GM19025 (cell line): Measurements from ENCODE around the gene NKPD1.

ENCODE experiments used
- ATAC-seq: cut with Tn5 transposase; IDR thresholded peaks from one replicate; pipeline ENCODE4 v1.9.1; 2021; ENCODE audit warnings: mild to moderate bottlenecking, low read depth, moderate library complexity; ENCODE audit not compliant: unreplicated experiment

NKPD1 gene, protein sequence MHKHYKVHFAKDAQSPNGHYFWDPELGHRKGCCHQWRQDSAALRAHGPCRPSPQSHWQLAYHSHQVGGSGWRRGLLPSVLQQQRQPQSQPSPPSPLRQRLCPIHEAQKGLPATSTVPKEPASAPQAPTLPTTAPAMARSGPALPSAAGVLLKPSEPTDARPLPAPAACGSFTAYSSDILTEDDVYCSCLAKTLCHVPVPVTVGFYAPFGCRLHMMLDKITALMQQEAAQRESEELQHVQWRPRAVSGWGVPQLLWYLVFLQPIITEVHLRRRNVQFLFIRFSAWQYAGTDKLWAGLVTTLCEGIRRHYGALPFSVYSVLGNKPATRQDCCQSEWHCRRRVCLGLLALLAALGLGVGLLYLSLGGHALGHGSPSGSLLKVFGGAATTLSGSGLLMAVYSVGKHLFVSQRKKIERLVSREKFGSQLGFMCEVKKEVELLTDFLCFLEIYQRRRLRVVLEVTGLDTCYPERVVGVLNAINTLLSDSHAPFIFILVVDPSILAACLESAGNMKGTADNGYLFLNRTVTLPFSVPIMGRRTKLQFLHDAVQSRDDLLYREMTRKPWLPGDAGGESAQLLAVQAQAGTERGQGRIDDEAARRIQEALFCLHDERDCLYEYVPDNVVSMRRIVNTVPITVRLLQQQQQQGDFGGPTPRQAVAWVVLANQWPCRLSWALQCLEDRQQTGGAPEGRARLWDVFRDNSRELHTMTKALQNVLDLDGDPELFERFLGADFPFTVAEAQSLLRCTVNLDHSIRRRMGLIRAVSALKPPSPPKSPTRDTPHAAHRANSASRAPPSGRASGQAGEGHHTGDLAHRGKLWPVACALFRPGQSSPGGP

DNA sequence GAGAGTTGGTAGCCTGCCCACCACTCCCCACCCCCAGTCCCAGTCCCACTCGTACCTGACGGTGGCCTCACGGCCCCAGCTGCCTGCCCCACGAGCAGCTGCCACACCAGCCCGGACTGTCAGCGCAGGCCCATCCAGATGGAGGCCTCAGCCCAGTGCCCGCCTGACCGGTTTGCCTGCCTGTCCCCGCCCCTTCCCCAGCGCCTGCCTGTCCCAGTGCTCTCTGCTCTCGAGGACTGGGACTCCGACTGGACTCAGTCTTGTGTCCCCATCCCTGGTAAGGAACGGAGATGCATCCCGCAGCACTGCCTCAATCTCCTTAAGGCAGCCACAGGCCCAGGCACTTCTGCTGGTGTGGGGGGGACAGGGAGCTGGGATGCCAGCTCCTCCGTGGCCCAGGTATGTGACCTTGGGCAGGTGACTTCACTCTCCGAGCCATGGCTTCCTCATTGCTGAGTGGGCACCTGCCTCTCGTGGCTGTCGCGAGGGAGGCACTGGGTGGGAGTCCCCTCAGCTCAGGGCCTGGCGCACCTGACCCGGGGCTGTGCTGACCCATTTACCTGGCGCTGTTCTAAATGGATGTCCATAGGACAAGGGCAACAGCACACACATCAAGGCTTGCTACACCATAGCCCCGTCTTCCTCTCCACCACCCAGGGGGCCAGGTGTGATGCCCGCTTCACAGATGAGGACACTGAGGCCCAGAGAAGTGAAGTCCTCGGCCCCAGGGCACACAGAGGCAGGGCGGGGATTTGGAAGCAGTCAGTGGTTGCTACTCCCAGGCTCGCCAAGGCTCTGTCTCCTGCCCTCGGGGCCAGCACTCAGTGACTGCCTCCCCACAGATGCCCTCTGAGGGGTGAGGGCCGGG is at the start of gene NKPD1:
Gene NKPD1, minus strand, starts transcription at position 113 of the 868 bp plus-strand sequence. CDS start 832 bp downstream, outside the sequence.
- ATAC-seq = no peak

DNA sequence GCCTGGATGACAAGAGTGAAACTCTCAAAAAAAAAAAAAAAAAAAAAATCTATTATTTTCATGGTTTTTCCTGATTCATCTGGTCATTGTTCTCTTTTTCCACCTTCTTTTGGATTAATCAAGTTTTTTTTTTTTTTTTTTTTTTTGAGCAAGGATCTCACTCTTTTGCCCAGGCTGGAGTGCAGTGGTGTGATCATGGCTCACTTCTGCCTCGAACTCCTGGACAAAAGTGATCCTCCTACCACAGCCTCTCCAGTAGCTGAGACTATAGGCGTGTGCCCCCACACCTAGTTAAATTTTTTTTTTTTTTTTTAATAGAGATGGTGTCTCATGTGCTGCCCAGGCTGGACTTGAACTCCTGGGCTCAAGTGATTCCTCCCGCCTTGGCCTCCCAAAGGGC is 45.5 kb upstream of the NKPD1 start:
- ATAC-seq = no peak

DNA sequence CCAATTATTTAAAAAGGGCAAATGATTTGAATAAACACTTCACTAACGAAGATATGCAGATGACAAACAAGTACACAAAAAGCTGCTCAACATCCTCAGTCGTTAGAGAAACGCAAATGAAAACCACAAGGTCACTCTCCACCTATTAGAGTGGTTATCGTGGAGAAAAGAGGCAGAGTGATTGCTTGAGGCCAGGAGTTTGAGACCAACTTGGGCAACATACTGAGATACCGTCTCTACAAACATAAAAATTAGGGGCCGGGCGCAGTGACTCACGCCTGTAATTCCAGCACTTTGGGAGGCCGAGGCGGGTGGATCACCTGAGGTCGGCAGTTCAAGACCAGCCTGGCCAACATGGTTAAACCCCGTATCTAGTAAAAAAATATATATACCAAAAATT is 45.0 kb upstream of the NKPD1 start:
- ATAC-seq = no peak

DNA sequence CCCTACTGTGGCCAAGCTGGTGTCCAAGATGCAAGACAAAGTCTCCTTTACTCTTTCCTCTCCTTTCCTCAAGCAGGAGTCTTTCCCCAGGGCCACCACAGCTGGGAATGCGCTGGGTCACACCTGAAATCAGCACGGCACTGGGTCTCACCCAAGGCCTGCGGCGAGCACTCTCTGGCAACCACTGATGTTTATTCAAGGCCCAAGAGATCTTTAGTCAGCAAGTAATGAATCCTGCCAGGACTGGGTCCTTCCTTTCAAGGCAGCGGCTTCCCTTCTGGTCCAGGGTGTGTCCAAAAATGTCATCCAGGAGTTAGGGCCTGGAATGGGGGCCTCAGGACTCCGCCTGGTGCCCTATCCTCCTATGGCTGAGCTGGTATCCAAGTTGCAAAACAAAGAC is 41.9 kb upstream of the NKPD1 start:
- ATAC-seq = no peak

DNA sequence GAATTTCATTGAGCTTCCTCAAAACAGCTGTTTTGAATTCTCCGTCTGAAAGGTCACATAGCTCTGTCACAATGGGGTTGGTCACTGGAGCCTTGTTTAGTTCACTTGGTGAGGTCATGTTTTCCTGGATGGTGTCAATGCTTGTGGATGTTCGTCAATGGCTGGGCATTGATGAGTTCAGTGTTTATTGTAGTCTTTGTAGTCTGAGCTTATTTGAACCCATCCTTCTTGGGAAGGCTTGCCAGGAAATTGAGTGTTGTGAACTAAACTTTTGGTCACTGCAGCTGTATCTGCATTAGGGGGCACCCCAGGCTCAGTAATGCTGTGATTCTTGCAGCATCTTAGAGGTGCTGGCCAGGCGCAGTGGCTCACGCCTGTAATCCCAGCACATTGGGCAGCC is 39.8 kb upstream of the NKPD1 start:
- ATAC-seq = no peak

DNA sequence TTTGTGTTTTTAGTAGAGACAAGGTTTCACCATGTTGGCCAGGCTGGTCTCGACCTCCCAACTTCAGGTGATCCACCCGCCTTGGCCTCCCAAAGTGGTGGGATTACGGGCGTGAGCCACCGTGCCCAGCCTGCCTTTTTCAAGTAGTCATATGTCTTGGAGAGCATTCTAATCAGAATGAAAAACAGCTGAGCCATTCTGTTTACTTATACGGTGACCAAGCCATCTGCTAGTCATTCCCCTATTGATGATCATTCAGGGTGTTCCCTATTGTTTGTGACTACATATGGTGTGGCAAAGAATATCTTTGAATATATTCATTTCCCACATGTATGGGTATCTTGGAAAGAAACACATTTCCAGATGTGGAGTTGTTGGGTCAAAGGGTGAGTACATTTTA is 35.0 kb upstream of the NKPD1 start:
- ATAC-seq = no peak

DNA sequence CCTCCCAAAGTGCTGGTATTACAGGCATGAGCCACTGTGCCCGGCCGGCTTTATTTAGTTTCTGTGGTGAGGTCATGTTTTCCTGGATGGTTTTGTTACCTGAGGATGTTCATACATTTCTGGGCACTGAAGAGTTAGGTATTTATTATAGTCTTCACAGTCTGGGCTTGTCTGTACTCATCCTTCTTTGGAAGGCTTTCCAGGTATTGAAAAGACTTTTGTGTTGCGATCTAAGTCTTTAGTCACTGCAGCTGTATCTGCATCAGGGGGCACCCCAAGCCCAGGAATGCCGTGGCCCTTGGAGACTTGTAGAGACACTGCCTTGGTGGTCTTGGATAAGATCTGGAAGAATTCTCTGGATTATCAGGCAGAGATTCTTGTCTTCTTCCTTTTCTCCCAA is 30.6 kb upstream of the NKPD1 start:
- no peak for ATAC-seq

DNA sequence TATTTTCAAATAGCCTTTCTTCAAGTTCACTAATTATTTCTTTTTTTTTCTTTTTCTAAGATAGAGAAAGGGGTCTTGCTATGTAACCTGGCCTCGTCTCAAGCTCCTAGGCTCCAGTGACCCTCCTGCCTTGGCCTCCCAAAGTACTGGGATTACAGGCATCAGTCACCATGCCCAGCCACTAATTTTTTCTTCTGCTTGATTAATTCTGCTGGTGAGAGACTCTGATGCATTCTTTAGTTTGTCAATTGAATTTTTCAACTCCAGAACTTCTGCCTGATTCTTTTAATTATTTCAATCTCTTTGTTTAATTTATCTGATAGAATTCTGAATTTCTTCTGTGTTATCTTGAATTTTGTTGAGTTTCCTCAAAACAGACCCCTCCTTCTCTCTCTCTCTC is 29.2 kb upstream of the NKPD1 start:
- ATAC-seq = no peak

DNA sequence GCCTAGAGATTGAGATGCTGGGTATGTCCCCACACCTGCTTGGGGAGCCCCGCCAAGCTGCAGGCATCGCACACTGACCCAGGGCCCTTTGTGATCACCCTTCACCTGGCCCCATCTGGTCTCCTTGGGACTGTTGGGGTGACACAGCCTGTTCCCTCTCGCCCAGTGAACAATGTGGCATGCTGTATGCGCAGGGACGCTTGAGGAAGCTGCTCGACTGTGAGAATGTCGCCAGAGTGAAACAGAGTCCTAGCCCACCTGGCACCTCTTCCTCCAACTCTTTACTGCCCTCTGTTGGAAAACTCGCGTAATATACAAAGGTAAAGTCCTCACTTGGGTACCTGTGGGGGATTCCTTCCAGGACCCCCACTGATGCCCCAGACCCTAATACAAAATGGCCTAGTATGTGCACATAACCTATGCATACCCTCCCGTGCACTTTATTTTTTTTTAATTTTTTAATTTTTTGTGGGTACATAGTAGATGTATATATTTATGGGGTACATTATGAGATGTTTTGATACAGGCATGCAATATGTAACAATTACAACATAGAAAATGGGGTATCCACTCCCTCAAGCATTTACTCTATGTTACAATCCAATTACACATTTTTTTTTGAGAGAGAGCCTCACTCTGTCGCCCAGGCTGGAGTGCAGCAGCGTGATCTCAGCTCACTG is 26.8 kb upstream of the NKPD1 start:
- ATAC-seq = no peak

DNA sequence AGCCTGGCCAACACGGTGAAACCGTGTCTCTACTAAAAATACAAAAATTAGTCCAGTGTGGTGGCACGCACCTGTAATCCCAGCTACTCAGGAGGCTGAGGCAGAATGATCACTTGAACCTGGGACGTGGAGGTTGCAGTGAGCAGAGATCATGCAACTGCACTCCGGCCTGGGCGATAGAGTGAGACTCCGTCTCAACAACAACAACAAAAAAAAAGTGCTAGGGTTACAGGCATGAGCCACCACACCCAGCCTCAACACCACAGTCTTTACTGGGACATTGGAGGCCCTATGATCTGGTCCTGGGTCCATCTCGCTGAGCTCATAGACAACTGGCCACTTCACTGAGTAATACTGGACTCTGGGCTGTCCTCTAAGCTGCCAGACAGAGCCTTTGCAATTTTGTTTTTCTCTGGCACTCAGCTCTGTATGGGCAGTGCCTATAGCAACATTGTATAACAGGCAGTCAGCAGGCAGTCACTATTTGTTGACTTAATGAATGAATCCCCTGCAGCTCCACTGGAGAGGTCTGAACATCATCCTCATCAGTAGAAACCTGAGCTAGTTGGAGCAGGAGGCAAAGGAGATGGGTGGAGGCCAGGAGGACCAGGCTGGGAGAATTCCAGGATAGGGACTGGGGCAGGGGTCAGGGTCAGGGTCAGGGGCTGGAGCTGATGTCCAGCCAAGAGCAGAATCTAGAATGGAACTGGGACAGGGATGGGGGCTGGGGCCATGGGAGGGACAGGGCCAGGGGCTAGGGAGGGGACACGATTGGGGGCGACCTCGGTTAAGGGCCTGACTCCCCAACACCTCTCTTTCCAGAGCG is 25.9 kb upstream of the NKPD1 start:
- ATAC-seq = no peak

DNA sequence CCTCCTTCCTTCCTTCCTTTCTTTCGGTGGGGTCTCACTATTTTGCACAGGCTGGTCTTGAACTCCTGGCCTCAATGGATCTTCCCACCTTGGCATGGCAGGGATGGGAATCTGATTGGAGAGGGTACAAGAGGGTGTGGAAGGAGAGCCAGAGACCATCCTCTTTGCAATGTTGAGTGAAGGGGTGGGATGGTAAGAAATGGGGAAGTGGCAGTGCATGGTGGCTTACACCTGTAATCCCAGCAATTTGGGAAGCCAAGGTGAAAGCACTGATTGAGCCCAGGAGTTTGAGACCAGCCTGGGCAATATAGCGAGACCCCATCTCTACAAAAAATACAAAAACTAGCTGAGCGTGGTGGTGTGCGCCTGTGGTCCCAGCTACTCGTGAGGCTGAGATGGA is 23.3 kb upstream of the NKPD1 start:
- no peak for ATAC-seq

DNA sequence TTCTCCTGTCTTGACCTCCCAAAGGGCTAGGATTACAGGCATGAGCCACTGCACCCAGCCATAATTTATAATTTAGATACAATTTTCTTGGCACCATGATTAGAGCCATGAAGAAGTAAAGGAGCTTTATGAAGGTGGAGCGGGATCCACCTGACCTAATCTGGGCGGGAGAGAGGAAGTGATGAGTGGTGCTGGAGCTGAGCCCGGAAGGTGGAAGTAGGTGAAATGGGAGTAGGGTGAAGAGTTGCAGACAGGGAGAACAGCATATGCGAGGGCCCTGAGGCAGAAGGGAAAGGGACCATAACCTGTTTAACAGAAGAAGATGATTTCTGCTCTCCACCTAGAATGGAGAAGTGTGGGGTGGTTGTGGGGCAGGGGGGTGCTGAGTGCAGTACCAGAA is 22.0 kb upstream of the NKPD1 start:
- ATAC-seq = no peak

DNA sequence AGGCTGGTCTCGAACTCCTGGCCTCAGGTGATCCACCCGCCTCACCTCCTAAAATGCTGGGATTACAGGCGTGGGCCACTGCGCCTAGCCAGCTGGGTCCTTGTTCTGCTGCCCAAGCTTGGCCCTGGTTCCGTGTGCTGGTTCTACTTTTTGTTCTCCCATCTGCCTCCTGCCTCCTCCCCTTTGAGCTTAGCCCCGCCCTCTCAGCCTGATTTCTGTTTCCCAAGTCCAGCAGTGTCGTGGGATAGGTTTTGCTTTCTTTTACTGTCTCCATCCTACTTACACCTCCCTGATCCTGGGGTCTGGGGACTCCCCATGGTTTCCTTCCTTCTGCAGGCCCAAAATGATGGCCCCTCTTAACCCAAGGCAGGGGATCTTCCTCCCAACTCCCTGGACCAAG is 20.2 kb upstream of the NKPD1 start:
- ATAC-seq = no peak

DNA sequence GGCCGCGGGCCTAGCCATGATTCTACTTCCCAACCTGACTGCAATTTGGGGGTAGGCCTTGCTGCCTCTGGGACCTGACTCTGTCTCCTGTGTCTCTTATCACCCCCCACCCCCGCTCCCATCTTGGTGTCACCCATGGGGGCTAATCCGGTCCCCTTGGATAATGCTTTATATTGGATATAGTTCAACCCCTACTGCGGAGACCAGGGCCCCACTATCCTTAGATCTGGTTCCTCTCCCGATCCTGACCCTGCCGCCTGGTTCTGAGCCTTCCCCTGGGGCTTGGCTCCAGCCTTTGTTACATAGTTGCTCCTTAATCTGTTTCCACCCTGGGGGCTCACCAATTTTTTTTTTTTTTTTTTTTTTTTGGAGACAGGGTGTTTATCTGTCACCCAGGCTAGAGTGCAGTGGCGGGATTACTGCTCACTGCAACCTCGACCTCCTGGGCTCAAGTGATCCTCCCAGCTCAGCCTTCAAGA is 19.1 kb upstream of the NKPD1 start:
- ATAC-seq = no peak

DNA sequence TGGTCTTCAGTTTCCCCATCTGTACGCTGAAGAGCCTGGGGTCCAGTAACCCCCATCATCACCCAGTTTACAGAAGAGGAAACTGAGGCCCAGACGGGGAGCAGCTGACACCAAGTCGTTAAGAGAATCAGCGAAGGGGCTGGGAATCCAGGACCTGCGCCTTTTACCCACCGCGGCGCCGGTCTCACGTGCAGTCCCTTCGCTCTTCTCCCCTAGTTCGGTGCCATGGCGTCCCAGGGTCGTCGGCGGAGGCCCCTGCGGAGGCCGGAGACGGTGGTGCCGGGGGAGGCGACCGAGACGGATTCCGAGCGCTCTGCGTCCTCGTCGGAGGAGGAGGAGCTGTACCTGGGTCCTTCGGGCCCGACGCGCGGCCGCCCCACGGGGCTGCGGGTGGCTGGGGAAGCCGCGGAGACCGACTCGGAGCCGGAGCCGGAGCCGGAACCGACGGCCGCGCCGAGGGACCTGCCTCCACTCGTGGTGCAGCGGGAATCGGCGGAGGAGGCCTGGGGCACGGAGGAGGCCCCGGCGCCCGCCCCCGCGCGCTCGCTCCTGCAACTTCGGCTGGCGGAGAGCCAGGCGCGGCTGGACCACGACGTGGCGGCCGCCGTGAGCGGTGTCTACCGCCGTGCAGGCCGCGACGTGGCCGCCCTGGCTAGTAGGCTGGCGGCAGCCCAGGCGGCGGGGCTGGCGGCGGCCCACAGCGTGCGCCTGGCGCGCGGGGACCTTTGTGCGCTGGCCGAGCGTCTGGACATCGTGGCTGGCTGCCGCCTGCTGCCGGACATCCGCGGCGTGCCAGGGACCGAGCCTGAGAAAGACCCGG is 18.5 kb upstream of the NKPD1 start:
- no peak for ATAC-seq

DNA sequence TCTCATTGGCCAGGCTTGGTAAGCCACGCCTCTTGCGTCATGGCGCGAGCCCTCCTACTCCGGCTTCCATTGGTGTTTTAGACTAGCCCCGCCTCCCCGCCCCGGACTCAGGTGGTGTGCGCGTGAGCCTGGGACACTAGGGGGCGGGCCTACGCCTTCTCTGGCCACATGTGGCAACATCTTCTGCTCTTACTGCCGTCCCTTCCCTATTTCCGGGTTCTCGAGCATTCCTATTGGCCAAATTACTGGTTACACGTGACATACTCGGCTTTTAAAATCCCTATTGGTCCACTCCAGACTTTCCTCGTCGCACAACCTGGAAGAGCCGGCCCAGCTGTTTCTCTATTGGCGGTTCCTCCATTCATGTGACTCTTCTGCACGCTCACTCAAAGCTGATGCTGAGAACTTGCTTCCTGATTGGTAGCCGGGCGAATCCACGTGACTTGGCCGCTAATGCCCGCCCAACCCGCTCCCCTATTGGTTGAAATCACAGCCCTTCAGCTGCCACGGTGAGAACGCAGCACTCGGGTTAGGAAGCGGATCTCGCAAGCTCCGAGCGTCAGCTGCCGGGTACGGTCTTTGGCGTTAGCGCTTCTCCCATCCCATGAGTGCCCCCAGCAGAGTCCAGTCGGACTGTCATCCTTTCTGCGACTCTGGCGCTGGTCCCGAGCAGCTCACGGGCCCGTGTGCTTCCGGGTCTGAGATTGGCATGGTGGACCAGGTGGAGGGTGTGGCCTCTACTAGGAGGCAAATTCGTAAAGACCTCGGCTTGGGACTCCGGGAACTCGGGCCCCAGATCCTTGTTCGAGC is 17.7 kb upstream of the NKPD1 start, which contains the start of gene BLOC1S3:
Gene BLOC1S3, plus strand, starts transcription at position 523 of the 810 bp plus-strand sequence. CDS start 513 bp downstream, outside the sequence.
- ATAC-seq = peak; percentile 83

DNA sequence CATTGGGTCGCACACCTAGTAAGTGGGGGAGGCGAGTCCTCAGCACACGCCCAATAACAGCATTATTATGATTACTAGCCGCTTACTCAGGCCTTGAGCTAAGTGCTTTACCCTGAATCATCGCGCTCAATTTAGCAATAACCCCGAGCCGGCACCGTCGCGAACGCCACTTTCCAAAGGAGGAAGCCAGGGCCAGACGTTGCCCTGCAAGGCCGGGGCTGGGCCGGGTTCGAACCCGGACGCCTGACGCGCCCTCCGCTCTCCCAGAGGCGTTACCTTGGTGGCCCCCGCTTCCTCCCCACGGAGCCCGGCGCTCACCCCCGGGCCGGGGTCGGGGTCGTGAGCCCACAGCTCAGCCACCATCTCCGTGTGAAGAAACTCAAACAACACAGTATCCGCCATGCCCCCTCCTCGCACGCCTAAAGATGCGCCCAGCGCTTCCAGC is 17.1 kb upstream of the NKPD1 start, which contains the start of gene TRAPPC6A:
Gene TRAPPC6A, minus strand, starts transcription at position 421 of the 445 bp plus-strand sequence. Its CDS starts 19 bp downstream, at position 402.
- peak; percentile 6 for ATAC-seq
